COLO668 (cell line): ENCODE results near the gene BCL11A.

Experiments used
- DNase-seq: peaks from one replicate; lab custom pipeline; 2025; ENCODE audit not compliant: unreplicated experiment; lab: John Stamatoyannopoulos, UW

The BCL11A gene

DNA sequence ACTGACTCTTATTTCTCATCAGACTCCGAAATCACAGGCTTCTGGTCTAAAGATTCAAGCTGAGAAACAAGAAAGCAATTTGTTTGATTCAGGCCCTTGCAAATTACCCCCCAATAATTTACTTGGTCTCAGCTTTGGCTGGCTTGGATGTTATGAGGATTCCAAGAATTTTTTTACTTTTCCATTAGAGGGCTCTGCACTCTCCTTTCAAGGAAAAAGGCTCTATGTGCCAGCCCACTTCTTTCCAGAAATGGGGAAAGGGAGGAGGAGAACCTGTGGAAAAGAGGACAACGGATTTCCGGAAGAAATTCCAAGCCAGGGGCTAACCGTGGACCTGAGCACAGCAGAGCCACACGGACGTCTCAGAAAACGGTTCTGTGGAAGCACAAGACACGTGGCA is 44.4 kb downstream of the BCL11A start:
- DNase-seq, result no peak

DNA sequence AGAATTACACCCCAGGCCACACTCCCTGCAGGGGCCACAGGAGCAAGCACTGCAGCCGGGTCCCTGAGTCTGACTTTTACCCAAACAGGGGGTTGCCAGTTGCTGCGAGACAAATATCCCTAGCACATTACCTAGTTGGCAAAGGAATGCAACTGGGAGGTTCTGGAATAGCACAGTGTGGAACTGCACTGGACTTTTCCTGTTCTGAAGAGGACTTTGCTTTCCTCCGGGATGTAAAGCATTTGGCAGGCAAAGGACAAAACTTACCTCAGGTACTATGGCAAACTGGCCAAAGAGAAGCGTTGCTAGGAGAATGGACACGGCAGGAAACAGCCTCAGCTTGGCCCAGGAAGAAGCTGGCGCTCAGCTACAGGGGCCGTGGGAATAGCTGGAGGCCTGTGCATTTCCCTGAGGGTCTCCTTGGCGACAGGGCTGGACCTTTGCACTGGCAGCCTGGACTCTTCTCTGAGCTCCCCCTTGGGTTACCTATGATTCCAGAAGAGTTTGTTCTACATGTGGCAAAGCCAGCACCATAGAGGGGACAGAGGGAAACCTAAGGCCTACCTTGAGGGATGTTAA is 45.0 kb downstream of the BCL11A start:
- DNase-seq, result no peak

DNA sequence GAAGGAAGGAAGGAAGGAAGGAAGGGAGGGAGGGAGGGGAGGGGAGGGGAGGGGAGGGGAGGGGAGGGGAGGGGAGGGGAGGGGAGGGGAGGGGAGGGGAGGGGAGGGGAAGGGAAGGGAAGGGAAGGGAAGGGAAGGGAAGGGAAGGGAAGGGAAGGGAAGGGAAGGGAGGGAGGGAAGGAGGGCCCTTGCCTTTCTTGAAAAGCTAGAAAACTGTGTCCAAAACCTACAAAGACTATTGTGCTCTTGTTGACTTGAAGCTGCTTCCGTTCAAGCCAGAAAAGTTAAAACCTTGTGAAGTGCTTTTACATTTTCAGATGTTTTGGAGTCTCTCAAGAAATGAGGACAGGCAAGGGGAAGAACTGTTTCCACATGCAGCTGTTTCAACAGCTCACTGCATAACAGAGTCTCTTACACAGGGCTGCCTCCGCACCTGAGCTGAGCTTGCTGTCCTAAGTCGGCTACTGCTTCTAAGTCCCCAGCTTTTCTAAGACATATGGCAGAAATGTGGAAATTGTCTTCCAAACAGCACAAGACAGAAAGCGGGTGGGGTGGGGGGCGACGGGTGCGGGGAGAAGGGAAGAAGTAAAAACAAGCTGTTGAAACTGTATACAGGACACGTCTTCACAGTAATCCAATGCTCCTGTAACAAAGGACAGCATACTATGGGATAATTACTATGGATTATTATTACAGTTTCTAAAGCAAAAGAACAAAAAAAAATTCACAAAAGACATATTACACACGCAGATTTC is 46.1 kb downstream of the BCL11A start:
- DNase-seq, result no peak

DNA sequence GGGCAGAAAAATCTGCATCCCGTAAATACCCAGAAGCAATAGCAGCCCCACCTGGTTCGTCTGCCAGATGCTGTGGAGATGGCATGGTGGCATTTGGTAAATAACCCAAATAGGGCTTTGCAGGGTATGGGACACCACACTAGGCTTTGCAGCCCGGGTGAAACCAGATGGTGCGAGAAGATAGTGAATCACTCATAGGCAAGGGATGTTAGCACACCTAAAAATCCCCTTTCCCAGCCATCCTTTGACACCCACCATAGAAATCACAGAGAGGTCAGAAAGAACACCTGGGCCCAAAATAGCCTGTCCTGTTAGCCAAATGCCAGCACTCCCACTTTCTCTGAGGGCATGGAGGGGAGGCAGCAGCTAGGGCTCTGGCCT is 47.6 kb downstream of the BCL11A start:
- DNase-seq, result no peak

DNA sequence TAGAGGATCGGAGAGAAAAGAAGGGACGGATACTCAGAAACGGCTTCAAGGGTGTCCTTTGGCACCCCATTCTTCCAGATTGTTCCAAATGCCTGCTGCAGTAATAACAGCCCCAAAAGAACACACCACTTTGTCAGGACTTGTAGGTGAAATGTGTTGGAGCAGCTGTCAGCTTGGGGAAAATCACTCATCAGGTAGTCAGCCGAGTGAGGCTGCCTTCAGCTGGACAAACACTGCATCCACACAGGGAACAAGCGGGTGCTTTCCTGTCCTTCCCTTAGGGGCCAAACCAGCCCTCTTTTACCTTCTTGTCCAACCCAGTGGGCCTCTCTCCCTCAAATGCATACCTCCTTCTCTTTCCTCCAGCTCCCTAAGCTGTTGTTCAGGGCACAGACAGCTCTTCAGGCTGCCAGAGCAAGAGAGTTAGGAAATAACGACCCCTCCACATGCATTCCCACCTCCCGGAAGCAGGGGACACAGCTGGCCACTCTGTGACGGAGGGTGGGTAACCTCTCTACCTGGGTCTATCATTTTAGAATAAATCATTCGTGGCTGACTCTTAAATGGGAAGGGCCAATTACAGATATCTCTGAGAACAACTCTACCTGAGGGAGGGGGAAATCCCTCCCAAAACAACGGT is 48.1 kb downstream of the BCL11A start:
- DNase-seq, result peak; percentile 49

DNA sequence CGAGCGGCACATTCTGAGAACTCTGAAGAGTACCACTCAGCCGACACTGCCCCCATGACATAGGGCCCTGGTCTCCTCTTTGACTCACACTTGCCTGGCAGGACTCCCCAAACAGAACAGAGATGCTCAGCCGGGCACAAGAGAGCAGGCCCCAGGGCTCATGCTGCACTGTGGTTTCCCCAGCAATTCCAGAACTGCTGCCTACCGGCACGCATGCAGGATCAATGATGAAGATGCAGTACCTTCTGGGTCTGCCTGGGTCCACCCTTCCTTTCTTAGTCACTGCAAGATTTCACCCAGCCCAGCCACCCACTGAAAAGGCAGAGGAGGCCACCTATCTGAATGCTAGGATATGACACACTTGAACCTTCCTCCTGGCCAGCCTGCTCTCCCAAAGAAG is 49.4 kb downstream of the BCL11A start:
- no peak for DNase-seq

DNA sequence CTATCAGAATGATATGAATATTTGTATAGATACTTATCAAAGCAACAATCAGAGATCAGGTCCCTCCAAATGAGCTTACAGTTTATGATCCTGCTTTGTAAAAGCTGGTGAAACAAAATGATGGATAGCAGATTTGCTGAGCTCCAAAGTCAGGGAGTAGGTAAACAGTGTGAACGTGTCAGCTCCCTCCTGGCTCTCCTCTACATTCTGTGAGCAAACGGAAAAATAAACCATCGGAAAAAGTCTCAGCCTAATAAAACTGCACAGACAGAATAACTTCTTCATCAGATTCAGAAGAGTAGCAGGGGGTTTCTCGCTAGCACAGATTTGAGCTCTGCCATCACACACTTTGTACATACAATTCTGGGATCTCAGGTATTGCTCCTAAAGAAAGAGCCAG is 51.3 kb downstream of the BCL11A start:
- DNase-seq, result no peak

DNA sequence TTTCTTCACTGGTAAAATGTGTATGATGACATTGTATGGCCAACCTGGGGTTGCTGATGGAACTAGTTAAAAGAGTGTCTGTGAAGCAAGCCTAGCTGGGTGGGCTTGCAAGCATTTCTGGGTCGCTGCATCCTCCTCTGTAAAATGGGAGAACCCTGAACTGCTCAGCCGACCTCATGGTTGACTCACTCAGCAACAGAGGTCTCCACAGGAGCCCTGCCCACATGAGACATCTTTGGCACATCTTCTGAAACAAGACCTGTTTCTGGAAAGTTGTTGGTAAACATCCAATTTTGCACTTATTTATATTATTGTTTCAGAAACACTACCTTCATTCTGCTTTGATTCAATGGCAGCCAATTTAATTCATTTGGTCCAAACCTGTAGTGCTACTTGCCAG is 52.6 kb downstream of the BCL11A start:
- DNase-seq, result no peak

DNA sequence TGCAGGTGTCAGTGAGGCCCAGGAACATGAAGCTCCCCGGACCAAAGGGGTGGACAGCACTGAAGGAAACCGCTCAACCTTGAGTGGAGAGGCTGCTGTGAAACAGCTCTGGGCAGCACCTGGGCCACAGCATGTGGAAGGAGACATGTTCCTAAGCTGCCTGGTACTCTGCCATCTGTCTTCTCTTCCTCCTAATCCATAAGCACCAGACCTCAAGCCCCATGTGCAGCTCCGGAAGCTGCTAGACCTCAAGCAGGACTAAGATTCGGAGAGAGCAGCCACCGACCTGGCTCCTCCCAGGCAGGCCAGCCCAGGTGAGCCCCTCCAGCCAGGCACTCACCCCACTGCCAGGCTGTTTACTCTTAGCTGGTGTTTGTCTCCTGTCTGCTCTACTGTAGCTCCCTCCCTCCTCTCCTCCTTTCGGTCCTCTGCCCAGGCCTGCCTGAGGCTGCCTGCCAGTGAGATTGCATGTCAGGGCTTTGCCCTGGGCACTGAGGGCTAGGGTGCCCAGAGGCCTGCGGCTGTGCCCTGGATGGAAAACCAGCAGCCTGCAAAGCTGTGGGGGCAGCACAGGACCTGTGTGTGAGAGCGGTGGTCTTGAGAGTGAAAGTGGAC is 53.7 kb downstream of the BCL11A start:
- peak; percentile 10 for DNase-seq

DNA sequence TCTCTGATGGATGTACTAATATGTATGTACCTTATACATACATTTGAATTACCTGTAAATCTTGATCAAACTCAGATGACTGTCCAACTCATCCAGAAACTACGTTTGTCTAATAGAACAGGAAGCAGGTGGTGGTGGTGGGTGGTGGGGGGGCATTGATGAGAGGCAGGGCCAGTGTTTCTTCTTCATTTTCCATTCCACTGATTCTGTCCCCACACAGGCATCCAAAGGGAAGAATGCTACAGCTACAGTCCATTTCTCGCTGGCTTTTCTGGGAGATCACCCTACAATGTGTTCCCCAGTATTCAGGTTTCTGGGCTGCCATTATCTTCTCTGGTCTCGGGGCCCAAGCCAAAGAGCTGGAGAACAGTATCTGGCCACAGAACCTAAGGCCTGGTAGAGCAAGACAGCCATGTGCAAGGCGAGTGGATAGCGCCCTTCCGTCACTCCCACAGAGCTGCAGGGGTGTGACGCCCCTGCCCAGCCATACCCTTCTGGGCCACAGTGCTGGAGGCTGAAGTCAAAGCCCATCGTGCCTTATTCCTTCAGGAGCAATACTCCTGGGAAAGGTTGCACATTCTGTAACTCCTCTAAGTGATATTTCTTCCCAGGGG is 54.5 kb downstream of the BCL11A start:
- no peak for DNase-seq

DNA sequence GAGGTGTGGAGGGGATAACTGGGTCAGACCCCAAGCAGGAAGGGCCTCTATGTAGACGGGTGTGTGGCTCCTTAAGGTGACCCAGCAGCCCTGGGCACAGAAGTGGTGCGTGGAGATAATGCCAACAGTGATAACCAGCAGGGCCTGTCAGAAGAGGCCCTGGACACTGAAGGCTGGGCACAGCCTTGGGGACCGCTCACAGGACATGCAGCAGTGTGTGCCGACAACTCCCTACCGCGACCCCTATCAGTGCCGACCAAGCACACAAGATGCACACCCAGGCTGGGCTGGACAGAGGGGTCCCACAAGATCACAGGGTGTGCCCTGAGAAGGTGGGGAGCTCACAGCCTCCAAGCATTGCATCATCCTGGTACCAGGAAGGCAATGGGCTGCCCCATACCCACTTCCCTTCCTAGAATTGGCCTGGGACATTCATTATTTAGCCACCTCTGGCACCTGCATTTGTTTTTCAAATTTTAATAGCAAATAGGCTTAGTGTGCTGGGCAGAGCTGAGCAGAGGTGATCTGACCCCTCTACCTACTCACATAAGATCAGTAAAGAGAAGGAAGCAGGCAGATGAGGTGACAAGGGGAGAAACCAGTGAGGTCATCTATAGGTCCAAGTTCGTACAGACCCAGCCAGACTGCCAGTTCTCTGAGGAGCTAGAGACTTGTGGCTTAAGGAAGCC is 55.2 kb downstream of the BCL11A start:
- DNase-seq, result no peak

DNA sequence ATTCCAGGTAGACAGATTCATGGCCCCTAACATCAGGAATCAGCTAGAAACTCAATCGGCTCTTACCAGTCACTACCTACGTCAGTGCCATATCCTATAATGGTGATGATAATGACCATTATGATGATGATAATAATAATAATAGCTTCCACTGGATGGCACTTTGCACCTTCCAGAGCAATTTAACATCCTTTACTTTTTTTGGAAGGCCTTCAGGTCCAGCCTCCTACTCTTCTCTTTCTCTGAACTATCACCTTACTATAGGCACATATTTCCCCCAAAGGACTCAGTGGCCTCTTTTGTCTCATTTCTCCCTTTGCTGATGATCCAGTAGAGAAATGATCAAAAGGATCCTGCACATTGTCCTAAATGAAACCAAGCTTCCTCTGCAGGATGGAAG is 56.0 kb downstream of the BCL11A start:
- no peak for DNase-seq

DNA sequence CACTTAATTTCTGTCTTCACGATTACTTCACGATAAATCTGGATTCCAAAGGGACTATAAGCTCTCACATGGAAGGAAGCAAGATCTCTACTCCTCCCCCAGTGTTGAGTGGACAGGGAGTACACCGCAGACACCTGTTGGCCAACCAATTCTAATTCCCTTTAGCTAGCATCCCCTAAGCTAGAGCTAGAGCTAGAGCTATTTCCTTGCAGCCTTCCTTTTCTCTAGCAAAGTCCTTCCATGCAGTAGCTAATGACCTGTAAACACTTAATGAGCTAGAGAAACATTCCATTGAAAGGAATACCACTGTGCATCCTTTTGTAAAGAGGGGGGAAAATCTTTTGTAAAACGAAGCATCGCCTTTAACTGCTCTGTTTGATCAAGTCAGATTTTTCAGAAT is 56.5 kb downstream of the BCL11A start:
- DNase-seq, result no peak

DNA sequence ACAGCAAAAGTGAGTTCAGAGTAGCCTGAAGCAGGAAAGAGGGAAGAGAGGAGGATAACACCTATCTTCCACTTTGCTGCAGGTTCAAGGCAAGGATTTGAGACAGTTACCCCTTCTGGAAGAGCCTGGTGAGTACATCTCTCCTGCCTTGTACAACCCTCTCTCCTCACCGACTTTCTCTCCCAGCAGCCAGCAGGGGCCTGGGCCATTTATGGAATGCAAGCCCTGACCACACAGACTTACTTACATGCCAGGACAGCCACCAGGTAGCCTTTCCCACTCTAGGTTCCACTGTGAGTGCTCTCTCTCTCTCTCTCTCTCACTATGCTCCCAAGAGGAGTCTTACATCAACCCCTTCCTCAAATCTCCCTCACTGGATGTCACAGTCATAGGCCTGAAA is 57.0 kb downstream of the BCL11A start:
- DNase-seq, result no peak

DNA sequence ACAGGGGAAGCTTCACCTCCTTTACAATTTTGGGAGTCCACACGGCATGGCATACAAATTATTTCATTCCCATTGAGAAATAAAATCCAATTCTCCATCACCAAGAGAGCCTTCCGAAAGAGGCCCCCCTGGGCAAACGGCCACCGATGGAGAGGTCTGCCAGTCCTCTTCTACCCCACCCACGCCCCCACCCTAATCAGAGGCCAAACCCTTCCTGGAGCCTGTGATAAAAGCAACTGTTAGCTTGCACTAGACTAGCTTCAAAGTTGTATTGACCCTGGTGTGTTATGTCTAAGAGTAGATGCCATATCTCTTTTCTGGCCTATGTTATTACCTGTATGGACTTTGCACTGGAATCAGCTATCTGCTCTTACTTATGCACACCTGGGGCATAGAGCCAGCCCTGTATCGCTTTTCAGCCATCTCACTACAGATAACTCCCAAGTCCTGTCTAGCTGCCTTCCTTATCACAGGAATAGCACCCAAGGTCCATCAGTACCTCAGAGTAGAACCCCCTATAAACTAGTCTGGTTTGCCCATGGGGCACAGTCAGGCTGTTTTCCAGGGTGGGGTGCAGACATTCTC is 58.3 kb downstream of the BCL11A start:
- DNase-seq, result no peak

DNA sequence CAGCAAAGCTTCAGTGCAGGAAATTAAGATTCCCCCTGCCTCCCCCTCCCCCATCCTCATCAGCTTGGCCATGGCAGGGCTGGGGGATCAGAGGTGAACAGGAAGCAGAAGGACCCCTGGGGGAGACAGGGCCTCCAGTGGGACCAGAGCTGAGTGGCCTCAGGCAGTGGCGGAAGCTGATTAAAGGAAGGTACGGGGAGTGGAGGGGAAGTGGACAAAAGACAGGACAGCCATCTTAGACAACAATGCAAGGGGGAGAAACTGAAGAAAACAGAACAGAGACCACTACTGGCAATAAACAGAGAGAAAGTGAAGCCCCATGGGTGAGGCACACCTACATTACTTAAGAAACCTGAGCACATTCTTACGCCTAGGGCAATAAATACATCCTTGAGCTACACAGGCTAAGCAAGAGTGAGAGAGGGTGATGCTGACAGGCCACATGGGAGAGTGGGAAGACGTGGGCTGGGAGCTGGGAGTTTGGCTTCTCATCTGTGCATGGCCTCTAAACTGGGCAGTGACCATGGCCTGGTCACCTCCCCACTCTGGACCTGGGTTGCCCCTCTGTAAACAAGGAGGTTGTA is 59.6 kb downstream of the BCL11A start:
- DNase-seq, result no peak

DNA sequence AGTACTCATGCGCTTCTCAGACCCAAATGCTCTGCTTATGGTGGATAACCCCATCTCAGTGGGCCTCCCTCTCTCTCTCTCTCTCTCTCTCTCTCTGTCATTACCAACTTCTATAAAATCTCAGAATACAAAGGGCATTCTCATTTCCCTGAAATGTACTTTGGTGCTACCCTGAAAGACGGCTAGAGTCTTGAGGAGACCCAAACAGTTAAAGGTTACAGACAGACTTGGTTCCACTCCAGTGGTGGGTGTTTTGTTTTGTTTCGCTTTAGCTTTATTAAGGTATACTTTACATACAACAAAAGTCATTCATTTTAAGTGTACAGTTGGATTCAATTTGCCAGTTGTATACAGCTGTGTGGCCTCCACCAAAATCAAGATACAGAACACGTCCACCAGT is 60.9 kb downstream of the BCL11A start:
- no peak for DNase-seq

DNA sequence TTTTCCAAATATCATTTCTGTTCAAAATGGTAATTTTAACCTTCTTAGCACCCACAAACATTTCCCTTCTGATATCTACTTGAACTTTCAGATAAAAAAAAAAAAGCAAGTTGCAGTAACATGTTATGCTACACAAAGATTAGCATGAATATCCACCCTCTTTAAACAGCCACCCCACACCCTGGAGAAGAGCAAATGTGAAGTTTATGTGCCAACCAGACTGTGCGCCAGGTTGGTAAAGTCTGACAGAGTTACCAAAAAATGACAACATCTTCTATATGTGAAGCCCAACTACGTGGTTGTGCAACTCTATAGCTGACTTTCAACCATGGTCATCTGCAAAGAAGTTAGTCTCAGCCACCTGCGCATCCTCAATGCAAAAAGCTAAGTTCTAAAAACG is 62.6 kb downstream of the BCL11A start:
- DNase-seq, result no peak

DNA sequence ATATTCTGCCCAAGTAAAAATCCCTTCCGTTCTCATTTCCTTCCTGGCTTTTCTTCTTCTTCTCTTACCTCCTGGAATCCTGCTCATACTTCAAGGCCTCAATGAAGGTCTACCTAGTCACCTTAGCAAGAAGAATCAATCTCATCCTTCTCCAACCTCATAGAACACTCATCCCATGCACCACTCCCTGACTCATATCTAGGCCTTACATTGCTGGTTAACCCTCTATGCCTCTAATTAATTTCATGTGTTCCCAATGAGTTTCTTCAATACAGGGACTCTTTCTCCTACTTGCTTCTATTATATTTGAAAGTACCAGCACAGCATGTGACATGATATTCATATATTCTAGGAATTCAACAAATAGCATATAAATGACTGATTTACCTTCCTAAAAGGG is 63.0 kb downstream of the BCL11A start:
- no peak for DNase-seq

DNA sequence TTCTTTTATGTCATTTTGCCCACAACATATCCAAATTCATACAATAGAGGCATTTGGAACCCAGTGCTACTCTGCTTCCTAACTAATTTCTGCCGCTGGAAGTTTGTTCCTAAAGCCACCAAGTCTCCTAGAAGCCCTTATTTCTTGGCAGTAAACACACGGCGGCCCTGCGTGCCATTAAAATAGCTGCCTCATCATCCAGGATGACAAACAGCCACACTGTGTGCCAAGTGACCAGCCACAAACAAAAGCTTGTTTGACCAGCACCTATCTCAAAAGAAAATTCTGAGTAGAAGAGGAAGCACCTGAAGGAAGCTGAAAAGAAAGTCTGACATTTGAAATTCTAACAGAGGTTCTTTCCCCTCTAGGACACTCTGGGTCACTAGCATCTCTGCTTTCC is 64.2 kb downstream of the BCL11A start:
- DNase-seq, result no peak
